NB4 (cell line): ENCODE data around the gene EPS8.

Source experiments
- CTCF ChIP-seq: IDR thresholded peaks from one replicate; pipeline ENCODE4 v1.5.1; 2012; ENCODE audit warnings: low read depth, low read length
- MAX ChIP-seq: IDR thresholded peaks from 2 replicates; pipeline ENCODE4 v1.6.1; 2011; ENCODE audit warnings: low read depth, low read length
- MYC ChIP-seq: IDR thresholded peaks from 2 replicates; pipeline ENCODE4 v1.6.1; 2011; ENCODE audit warnings: low read depth, low read length
- POLR2A ChIP-seq: IDR thresholded peaks from 2 replicates; pipeline ENCODE4 v1.6.1; 2011; ENCODE audit warnings: mild to moderate bottlenecking; ENCODE audit not compliant: insufficient read length; ENCODE audit errors: extremely low read depth

- TF ChIP-seq CTCF (no peak), MAX (no peak), POLR2A (no peak), MYC (no peak)
Observed at GRCh38 chr12:15716581-15716980, 72.6 kb downstream of the EPS8 start.
